Suprapubic skin (tissue), 4 donors: ENCODE results near the gene SSX5. TPM values are rescaled to one million over a fixed set of nuclear protein-coding genes. Genes with fewer than 3 reads are reported as not detected.

ENCODE experiments used
- total RNA-seq, 4 donors: library from RNA; depleted of rRNA; stranded (reverse); fragments of >200 nt; gene quantifications; one replicate each; pipeline ENCODE4 v1.1.0, GENCODE V29; 2016

The SSX5 gene
- total RNA-seq, 4 donors from 2014 or later: not detected

Other genes with a start within 250 kb of the SSX5 start
- 1 to 10 TPM; 2.1 to 6.7 (median 3.3) TPM for gene ZNF182, start 192.8 kb downstream of the SSX5 start, total RNA-seq
- not detected for gene SPACA5, start 189.8 kb downstream of the SSX5 start, total RNA-seq
- gene ZNF630, start 125.2 kb downstream of the SSX5 start, total RNA-seq: 1 to 10 TPM; 2.0 to 9.8 (median 3.6) TPM
- gene SPACA5B, start 66.2 kb downstream of the SSX5 start, total RNA-seq: not detected
- gene SSX1, start 58.6 kb upstream of the SSX5 start, total RNA-seq: not detected
- gene SSX3, start 159.9 kb upstream of the SSX5 start, total RNA-seq: not detected
- not detected for gene SSX4, start 186.7 kb upstream of the SSX5 start, total RNA-seq
- not detected for gene SSX4B, start 215.2 kb upstream of the SSX5 start, total RNA-seq